Loucy (cell line): ENCODE data around the gene FAM162B.

Experiments used
- H2AFZ ChIP-seq: fragments of 200-600 bp; sonication (generic); 2 replicates; pipeline ENCODE4 v1.6.0; 2016; ENCODE audit warnings: antibody characterized with exemption, mild to moderate bottlenecking, low read length, moderate library complexity
- H3F3A ChIP-seq: fragments of 200-600 bp; 2 replicates; pipeline ENCODE4 v1.6.0; 2016; ENCODE audit warnings: antibody characterized with exemption, low read depth, mild to moderate bottlenecking
- H3K27me3 ChIP-seq: fragments of 200-600 bp; sonication (generic); 2 replicates; pipeline ENCODE4 v1.6.1; 2014; ENCODE audit warnings: low read length, mild to moderate bottlenecking; ENCODE audit not compliant: insufficient read depth, poor library complexity, severe bottlenecking
- H3K36me3 ChIP-seq: fragments of 200-600 bp; sonication (generic); 2 replicates; pipeline ENCODE4 v1.6.1; 2016; ENCODE audit warnings: low read length; ENCODE audit not compliant: insufficient read depth
- H3K4me1 ChIP-seq: fragments of 200-600 bp; sonication (generic); 2 replicates; pipeline ENCODE4 v1.5.1; 2014; ENCODE audit warnings: low read length, mild to moderate bottlenecking; ENCODE audit not compliant: insufficient read depth, poor library complexity, severe bottlenecking
- H3K4me2 ChIP-seq: fragments of 200-600 bp; sonication (generic); 2 replicates; pipeline ENCODE4 v1.6.0; 2014; ENCODE audit warnings: antibody characterized with exemption, low read length, low read depth, mild to moderate bottlenecking; ENCODE audit not compliant: poor library complexity, severe bottlenecking
- H3K4me3 ChIP-seq: fragments of 200-600 bp; sonication (generic); 2 replicates; pipeline ENCODE4 v1.5.1; 2014; ENCODE audit warnings: low read length, mild to moderate bottlenecking, mixed read lengths; ENCODE audit not compliant: poor library complexity, severe bottlenecking
- H3K79me2 ChIP-seq: fragments of 200-600 bp; sonication (generic); 2 replicates; pipeline ENCODE4 v1.6.1; 2014; ENCODE audit warnings: low read length; ENCODE audit not compliant: insufficient read depth
- H3K9ac ChIP-seq: fragments of 200-600 bp; sonication (generic); 2 replicates; pipeline ENCODE4 v1.6.0; 2014; ENCODE audit warnings: mild to moderate bottlenecking, low read depth, low read length, moderate library complexity; ENCODE audit not compliant: poor library complexity, severe bottlenecking
- H3K9me2 ChIP-seq: fragments of 200-600 bp; sonication (generic); replicated peaks from 2 replicates; pipeline ENCODE4 v1.6.1; 2016; ENCODE audit warnings: low read depth, low read length, mixed read lengths
- H3K9me3 ChIP-seq: fragments of 200-600 bp; sonication (generic); 2 replicates; pipeline ENCODE4 v1.6.1; 2014; ENCODE audit warnings: mild to moderate bottlenecking, antibody characterized with exemption, low read length, low read depth; ENCODE audit not compliant: insufficient read depth
- H4K20me1 ChIP-seq: fragments of 200-600 bp; sonication (generic); 2 replicates; pipeline ENCODE4 v1.6.0; 2014; ENCODE audit warnings: antibody characterized with exemption, low read length, mild to moderate bottlenecking; ENCODE audit not compliant: insufficient read depth, poor library complexity, severe bottlenecking
- CTCF ChIP-seq: fragments of 200-600 bp; sonication (generic); conservative IDR thresholded peaks from 2 replicates; pipeline ENCODE4 v1.5.1; 2014; ENCODE audit warnings: mild to moderate bottlenecking, antibody characterized with exemption, low read length
- EZH2phosphoT487 ChIP-seq: fragments of 200-600 bp; IDR thresholded peaks from 2 replicates; pipeline ENCODE4 v1.6.1; 2018; ENCODE audit warnings: antibody characterized with exemption, mild to moderate bottlenecking, moderate library complexity, borderline replicate concordance

The FAM162B gene

GRCh38 chr6:116764961-116765841, at the start of gene FAM162B:
FAM162B (minus strand) TSS chr6:116765719; CDS start chr6:116765576, 143 bp downstream.
- Histone ChIP-seq H3K9me3 (no peaks in the 10 kb centered on the region), H3K27me3 (no peaks in the 10 kb centered on the region), H2AFZ (peak within 1 kb of the TSS; percentile 1; the same call in 1 of the 2 replicates), H3K36me3 (no peaks in the 10 kb centered on the region), H4K20me1 (no peaks in the 10 kb centered on the region), H3K4me1 (no peaks in the 10 kb centered on the region), H3K4me3 (no peak within 1 kb of the TSS), H3K4me2 (no peak within 1 kb of the TSS), H3K79me2 (no peaks in the 10 kb centered on the region), H3F3A (no peaks in the 10 kb centered on the region), H3K9me2 (no peaks in the 10 kb centered on the region), H3K9ac (no peak within 1 kb of the TSS)
- TF ChIP-seq EZH2phosphoT487: no peak
- no peak for TF ChIP-seq CTCF

- H3K4me3 ChIP-seq: no peak overlapping the region
- H3K9me3 ChIP-seq: peaks cover 5% of the 10 kb centered on the region; the same call in 1 of the 2 replicates
- H2AFZ ChIP-seq: no peak overlapping the region
- no peaks in the 10 kb centered on the region for H3K4me1 ChIP-seq
- no peaks in the 10 kb centered on the region for H3K9me2 ChIP-seq
- H3K27me3 ChIP-seq: no peaks in the 10 kb centered on the region
- no peaks in the 10 kb centered on the region for H3F3A ChIP-seq
- H3K9ac ChIP-seq: no peak overlapping the region
- no peaks in the 10 kb centered on the region for H3K36me3 ChIP-seq
- H3K79me2 ChIP-seq: no peaks in the 10 kb centered on the region
- H3K4me2 ChIP-seq: no peak overlapping the region
- no peak for TF ChIP-seq CTCF
- TF ChIP-seq EZH2phosphoT487: no peak
- H4K20me1 ChIP-seq: no peaks in the 10 kb centered on the region
Measured at GRCh38 chr6:116812051-116812650, 46.6 kb upstream of the FAM162B start.

- Histone ChIP-seq H3K79me2 (no peaks in the 10 kb centered on the region), H3K4me1 (no peaks in the 10 kb centered on the region), H3K9ac (no peak overlapping the region), H3K36me3 (no peaks in the 10 kb centered on the region), H3K9me2 (no peaks in the 10 kb centered on the region), H3K27me3 (peaks cover 6% of the 10 kb centered on the region), H2AFZ (no peak overlapping the region), H3K9me3 (no peaks in the 10 kb centered on the region), H3K4me2 (no peak overlapping the region), H3F3A (no peaks in the 10 kb centered on the region), H3K4me3 (no peak overlapping the region), H4K20me1 (no peaks in the 10 kb centered on the region)
- no peak for TF ChIP-seq CTCF
- no peak for TF ChIP-seq EZH2phosphoT487
Measured at GRCh38 chr6:116801971-116802370, 36.5 kb upstream of the FAM162B start.
